ENCODE data around the gene TMEM208. TPM values are rescaled to one million over a fixed set of nuclear protein-coding genes. Genes with fewer than 3 reads are reported as not detected.

TMEM208 gene
- total and polyA plus RNA-seq, 2 of the 8 experiments (the other 6 are each of a cell fraction or from before 2014, with no cell fraction given), result 37.7 to 100.0 TPM

- TF ChIP-seq CBX8 (IDR thresholded peaks at IDR 0.05; ENCODE audit: borderline replicate concordance, low read depth, low read length) (no peak), CHD1 (IDR thresholded peaks at IDR 0.05; ENCODE audit: low read depth, low read length) (no peak), SP2 (IDR thresholded peaks at IDR 0.05; ENCODE audit: low read length) (no peak), RXRA (IDR thresholded peaks at IDR 0.05; ENCODE audit: insufficient read depth, low read depth, low read length) (no peak), JUN (IDR thresholded peaks at IDR 0.05; ENCODE audit: low read depth, low read length) (no peak), KDM4A (IDR thresholded peaks at IDR 0.05; ENCODE audit: low read depth, low read length, severe bottlenecking) (peak; percentile 100), E2F6 (IDR thresholded peaks at IDR 0.05) (no peak), YY1 (IDR thresholded peaks at IDR 0.05; ENCODE audit: low read depth, low read length) (peak; percentile 88), CEBPB (IDR thresholded peaks at IDR 0.05; ENCODE audit: low read depth, low read length) (no peak), SP1 (IDR thresholded peaks at IDR 0.05; ENCODE audit: low read depth, low read length) (peak; percentile 91), EZH2 (IDR thresholded peaks at IDR 0.05; ENCODE audit: low read depth, low read length, severe bottlenecking) (no peak), CTBP2 (IDR thresholded peaks at IDR 0.05; ENCODE audit: borderline replicate concordance, insufficient read depth, insufficient read length, low read length) (no peak), JUND (IDR thresholded peaks at IDR 0.05; ENCODE audit: low read length) (no peak), FOSL1 (IDR thresholded peaks at IDR 0.05; ENCODE audit: insufficient read depth, low read depth, low read length) (no peak), SIN3A (conservative IDR thresholded peaks at IDR 0.05 in 1 of 2, IDR thresholded peaks at IDR 0.05 in 1 of 2; ENCODE audit: low read depth in 1 of 2, low read length in 2 of 2) (peak; percentile 95 to 98), KDM1A (IDR thresholded peaks at IDR 0.05; ENCODE audit: borderline replicate concordance, low read length) (no peak), MAX (IDR thresholded peaks at IDR 0.05) (peak; percentile 69), SP4 (IDR thresholded peaks at IDR 0.05; ENCODE audit: low read length) (peak; percentile 96), BRCA1 (IDR thresholded peaks at IDR 0.05; ENCODE audit: low read depth, low read length) (no peak), NANOG (IDR thresholded peaks at IDR 0.05; ENCODE audit: insufficient read depth, low read depth, low read length, poor library complexity, severe bottlenecking) (no peak), EP300 (IDR thresholded peaks at IDR 0.05; ENCODE audit: borderline replicate concordance in 1 of 2, low read depth in 2 of 2, low read length in 2 of 2) (no peak), PHF8 (conservative IDR thresholded peaks at IDR 0.05; ENCODE audit: low read depth, low read length) (peak; percentile 95)
Measured at GRCh38 chr16:67226804-67227566, at the start of gene TMEM208 (continued).
